Stimulated activated naive CD8-positive, alpha-beta T cell treated with anti-CD3 and anti-CD28 coated beads, Interleukin-15, Interleukin-2, amounts not matched to agents 100 U/mL and 50 U/mL, for 24 hours (primary cell): ENCODE data around the gene SPSB2.
"Not testable (repeated sequence)": the region's sequence is repeated elsewhere in the genome, so short reads cannot be mapped to it uniquely, and the experiment has no call there.

Experiments used
- ATAC-seq: fragments of 150-1000 bp; cut with Tn5 transposase; one replicate; pipeline ENCODE4 v1.10.0; 2021
- DNase-seq: peaks from one replicate; pipeline ENCODE4 v3.0.0; 2021

The SPSB2 gene, protein sequence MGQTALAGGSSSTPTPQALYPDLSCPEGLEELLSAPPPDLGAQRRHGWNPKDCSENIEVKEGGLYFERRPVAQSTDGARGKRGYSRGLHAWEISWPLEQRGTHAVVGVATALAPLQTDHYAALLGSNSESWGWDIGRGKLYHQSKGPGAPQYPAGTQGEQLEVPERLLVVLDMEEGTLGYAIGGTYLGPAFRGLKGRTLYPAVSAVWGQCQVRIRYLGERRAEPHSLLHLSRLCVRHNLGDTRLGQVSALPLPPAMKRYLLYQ

DNA sequence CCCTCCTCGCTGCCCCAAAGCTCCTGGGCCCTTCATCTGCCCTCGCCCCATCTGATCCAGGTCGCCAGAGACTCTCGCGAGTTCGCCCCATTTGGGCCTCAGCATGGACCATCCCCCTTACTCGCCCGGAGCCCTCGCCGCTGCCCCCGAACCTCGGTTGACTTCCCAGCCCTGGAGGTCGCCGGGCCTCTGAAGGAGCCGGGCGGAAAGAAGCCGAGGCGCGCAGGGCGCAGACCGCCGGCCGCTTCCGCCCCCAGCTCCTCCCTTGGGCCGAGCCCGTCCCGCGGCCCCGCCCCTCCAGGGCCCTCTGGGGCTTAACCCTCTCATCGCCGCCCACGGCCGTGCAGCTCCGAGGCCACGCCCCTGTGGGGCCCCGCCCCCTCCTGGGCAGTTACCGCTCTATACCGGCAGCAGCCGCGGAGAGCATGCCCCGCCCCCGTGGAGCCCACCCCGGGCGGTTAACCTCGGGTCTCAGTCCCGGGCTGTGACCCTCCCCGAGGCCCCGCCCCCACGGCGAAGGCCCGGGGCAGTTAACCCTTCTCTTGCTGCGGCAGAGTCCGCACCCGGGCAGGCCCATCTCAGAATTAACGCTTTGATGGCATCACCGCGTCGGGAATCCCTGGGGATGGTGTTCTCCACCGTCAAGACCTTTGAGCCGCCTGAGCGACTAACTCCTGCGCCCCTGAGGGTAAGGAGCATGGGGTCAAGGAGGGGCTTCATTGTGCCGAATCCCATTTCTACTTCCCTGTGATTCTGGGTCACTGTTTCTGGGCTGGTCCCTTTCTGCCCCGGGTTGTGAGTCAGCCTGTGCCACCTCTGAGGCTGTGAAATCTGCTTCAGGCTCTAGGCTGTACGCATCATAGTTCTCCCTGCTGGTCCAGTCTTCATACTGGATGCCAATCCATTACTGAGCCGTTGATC lies at the start of gene SPSB2:
Gene SPSB2, minus strand, starts transcription at position 210 of the 921 bp plus-strand sequence. CDS start 402 bp downstream, outside the sequence.
- ATAC-seq = peak; percentile 83
- DNase-seq = peak; percentile 100

DNA sequence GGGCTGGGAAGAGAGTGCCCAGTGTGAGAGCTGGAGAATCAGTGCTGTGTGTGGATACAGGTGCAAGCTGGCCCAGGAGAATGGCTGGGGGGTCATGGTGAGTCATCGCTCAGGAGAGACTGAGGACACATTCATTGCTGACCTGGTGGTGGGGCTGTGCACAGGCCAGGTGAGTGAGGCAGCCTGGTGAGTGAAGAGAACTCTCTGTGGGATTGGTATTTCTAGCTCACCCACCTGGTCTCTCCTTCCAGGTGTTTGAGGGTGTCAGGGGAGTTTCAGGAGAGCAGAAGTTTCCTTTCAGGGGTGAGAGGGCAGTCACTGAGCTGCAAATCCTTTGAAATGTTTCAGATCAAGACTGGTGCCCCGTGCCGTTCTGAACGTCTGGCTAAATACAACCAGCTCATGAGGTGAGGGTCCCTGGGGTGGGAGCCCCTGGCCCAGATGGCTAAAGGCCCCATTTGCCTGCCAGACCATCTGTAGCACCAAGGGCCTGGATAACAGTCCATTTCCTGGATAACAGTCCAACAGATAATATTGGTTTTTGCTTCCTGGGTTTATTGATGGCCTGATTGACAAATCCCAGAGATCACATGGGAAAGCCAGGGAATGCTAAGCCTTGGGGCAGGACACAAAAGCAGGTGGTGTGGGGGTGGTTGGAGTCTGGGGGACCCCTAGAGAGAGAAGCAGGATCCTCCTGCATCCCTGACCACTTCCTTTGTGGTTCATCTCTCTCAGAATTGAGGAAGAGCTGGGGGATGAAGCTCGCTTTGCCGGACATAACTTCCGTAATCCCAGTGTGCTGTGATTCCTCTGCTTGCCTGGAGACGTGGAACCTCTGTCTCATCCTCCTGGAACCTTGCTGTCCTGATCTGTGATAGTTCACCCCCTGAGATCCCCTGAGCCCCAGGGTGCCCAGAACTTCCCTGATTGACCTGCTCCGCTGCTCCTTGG lies 49.2 kb upstream of the SPSB2 start:
- ATAC-seq (no peak), DNase-seq (no peak)

- DNase-seq = no peak
- no peak for ATAC-seq
Observed at GRCh38 chr12:6921539-6921938, 48.4 kb upstream of the SPSB2 start.

DNA sequence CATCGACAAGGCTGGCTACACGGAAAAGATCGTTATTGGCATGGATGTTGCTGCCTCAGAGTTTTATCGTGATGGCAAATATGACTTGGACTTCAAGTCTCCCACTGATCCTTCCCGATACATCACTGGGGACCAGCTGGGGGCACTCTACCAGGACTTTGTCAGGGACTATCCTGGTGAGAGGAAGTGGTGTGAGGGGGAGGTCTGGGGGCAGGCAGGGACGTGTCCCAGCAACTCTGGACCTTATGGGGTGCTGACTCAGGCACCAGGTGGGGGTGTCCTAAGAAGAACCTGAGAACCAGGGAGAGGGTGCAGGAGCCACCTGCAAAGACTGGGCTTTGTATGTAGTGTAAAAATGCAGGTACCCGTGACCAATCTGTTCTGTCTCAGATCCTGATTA lies 46.5 kb upstream of the SPSB2 start:
- DNase-seq = no peak
- no peak for ATAC-seq

GRCh38 chr12:6917491-6918231 lies 44.6 kb upstream of the SPSB2 start:
- DNase-seq = no peak
- ATAC-seq = no peak

GRCh38 chr12:6916426-6917200 lies 43.5 kb upstream of the SPSB2 start:
- DNase-seq = no peak
- no peak for ATAC-seq

DNA sequence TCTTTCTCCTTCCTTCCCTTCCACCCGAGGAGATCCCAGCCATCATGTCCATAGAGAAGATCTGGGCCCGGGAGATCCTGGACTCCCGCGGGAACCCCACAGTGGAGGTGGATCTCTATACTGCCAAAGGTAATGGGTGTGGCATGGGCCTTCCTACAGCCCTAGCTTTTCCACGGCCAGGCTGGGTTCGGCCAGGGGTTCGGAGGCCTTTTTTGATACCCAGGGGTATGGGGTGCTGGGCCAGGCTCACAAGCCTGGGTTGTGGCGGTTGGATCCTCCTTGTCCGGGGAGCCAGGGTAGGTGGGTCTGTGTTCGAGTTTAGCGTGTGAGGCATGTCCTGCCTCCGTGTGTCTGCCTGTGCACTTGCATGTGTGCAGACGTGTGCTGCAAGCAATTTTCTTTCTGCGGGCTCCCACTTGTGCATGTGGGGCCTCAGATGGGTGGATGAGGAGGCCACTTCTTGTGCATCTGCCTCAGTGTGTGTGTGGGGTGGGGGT lies 42.7 kb upstream of the SPSB2 start:
- ATAC-seq = no peak
- no peak for DNase-seq

GRCh38 chr12:6914947-6915788 lies 42.1 kb upstream of the SPSB2 start:
- ATAC-seq = no peak
- no peak for DNase-seq

GRCh38 chr12:6914246-6914946 lies 41.3 kb upstream of the SPSB2 start, which contains the start of gene ENO2:
Gene ENO2 (plus strand): TSS chr12:6914580. CDS start chr12:6915833, 1,253 bp downstream.
- ATAC-seq (peak; percentile 91), DNase-seq (peak; percentile 86)

DNA sequence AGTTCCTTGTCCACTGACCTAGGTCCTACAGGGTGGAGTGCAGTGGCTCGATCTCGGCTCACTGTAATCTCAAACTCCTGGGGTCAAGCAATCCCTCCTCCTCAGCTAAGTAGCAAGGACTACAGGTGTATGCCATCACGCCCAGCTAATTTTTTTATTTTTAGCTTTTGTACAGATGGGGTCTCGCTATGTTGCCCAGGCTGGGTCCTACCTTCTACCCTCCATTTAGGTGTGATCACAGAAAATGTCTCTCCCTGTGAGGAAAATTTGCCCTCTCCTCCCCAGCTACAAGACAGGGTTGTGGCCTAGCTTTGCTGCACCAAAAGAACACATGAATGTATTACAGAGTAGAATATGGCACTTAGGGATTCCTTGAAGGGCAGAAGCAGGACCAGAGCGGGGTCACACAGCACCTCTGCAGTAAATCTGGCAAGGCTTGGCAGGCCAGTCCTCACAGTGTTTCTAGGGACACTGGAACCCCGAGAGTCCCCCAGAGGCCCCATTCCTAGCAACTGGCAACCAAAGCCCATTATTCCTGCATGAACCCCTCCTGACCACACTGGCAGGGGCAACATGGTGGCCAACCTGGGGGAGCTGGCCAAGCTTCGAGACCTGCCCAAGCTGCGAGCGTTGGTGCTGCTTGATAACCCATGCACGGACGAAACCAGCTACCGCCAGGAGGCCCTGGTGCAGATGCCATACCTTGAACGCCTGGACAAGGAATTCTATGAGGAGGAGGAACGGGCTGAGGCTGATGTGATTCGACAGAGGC lies 39.2 kb upstream of the SPSB2 start:
- DNase-seq = no peak

DNA sequence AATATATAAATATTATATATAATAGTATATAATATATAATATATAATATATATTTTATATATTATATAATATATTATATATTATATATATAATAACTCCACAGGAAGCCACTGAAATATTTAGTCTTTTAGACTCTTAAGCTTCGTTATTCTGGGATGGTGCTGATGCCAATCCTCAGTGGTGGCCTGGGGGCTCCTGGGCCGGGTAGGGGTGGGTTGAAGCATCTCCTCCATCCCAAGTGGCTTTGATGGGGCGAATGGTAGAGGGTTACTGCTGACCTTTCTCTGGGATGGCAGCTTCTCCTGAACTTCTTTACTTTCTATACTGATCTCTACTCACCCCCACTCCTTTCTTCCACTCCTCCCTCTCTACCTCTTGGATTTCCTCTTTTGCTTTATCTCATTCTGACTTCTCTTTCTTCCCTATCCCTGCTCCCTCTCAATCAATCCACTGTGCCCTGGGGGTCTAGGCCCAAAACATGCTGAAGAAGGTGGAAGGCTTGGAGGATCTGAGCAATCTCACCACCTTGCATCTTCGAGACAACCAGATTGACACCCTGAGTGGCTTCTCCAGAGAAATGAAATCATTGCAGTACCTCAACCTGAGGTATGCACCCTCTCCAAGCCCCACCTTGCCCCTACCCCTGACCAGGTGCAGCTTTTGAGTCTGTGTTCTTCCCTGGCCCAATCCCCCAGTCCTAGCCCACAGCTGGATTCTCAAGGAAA lies 36.5 kb upstream of the SPSB2 start:
- DNase-seq (no peak), ATAC-seq (no peak)

More for the DNA sequence above, 39.2 kb upstream of the SPSB2 start:
- ATAC-seq = no peak

GRCh38 chr12:6908141-6908540 lies 35.0 kb upstream of the SPSB2 start:
- not testable (repeated sequence) for ATAC-seq, DNase-seq

DNA sequence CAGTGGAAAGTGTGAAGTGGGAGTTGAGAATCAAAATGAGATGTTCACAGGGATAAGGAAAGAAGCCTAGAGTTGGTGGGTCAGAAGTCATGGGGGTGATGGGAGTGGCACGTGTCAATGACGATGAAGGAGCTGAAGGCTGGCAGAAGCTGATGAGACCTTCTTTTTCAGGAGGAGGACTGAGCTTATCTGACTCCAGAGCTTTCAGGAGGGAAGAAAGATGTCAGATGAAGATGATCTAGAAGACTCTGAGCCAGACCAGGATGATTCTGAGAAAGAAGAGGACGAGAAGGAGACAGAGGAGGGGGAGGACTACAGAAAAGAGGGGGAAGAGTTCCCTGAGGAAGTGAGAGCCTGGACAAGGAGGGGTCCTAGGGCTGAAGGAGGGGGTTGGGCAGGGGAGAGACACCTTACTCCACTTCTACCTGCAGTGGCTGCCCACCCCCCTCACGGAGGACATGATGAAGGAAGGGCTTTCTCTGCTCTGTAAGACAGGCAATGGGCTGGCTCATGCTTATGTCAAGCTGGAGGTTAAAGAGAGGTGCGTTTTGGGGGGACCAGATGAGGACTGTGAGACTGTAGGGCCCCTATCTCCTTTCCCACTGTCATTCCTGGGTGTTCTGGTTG lies 32.4 kb upstream of the SPSB2 start:
- DNase-seq (no peak), ATAC-seq (no peak)

- DNase-seq (peak; percentile 97), ATAC-seq (peak; percentile 97)
Observed at GRCh38 chr12:6904280-6905276, 31.5 kb upstream of the SPSB2 start, which contains the start of gene LRRC23. Gene LRRC23 (plus strand): TSS chr12:6904822. CDS start chr12:6905634, 812 bp downstream.

GRCh38 chr12:6903722-6904121 lies 30.6 kb upstream of the SPSB2 start:
- no peak for DNase-seq
- no peak for ATAC-seq
